Measurements from ENCODE around the gene DPYD.

- TF ChIP-seq PBX3 (IDR thresholded peaks at IDR 0.05) = no peak
- no peak for TF ChIP-seq USF1 (IDR thresholded peaks at IDR 0.05; ENCODE audit: borderline replicate concordance, low read depth)
- no peak for TF ChIP-seq ELF1 (IDR thresholded peaks at IDR 0.05)
- no peak for TF ChIP-seq CHD2 (IDR thresholded peaks at IDR 0.05; ENCODE audit: low read length, partially characterized antibody)
- TF ChIP-seq CTCF (IDR thresholded peaks at IDR 0.05) = no peak
- TF ChIP-seq ZBTB33 (IDR thresholded peaks at IDR 0.05; ENCODE audit: borderline replicate concordance, low read depth) = no peak
- TF ChIP-seq NRF1 (IDR thresholded peaks at IDR 0.05; ENCODE audit: low read depth, low read length) = no peak
- TF ChIP-seq RFX5 (IDR thresholded peaks at IDR 0.05; ENCODE audit: low read length) = no peak
- TF ChIP-seq TCF12 (IDR thresholded peaks at IDR 0.05) = no peak
- no peak for TF ChIP-seq MAX (IDR thresholded peaks at IDR 0.05; ENCODE audit: low read depth)
- no peak for TF ChIP-seq MXI1 (IDR thresholded peaks at IDR 0.05; ENCODE audit: low read depth, low read length)
- TF ChIP-seq RAD21 (IDR thresholded peaks at IDR 0.05; ENCODE audit: low read length) = no peak
- TF ChIP-seq GATA2 (CRISPR knock-in tag; IDR thresholded peaks at IDR 0.05) = no peak
These were observed 496.6 kb downstream of the DPYD start for GRCh38 chr1:97424209-97424608.
